ENCODE data around the gene PSKH1.

DNA sequence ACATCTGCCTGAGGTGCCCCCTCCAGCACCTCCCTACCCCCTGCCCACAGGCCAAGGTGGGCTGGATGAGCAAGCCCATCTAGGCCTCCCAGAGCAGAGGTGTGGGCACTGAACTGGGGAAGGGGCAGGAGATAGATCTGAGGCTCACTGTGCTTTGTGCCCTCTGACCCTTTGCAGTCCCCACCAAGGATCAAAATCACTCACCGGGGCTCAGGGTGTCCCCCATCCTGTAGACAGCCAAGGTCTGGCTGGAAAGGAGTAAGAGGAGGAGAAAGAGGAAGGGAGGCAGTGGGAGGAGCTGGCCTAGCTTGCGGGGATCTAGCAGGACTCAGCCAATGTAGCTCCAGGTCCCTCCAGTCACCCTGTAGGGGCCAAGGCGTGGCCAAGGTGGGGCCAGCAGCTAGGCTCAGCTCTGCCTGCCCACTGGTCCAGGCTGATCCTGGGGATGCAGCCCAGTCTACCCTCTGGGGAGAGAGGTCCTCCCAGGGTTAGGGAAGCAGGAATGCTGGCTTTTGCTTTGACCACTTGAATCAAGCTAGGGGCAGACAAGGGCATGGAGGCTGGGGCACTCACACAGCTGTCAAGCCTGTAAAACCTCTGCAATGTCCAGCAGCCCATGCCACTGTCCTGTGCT lies 73.6 kb downstream of the PSKH1 start:
- TF ChIP-seq, protein P1, sequence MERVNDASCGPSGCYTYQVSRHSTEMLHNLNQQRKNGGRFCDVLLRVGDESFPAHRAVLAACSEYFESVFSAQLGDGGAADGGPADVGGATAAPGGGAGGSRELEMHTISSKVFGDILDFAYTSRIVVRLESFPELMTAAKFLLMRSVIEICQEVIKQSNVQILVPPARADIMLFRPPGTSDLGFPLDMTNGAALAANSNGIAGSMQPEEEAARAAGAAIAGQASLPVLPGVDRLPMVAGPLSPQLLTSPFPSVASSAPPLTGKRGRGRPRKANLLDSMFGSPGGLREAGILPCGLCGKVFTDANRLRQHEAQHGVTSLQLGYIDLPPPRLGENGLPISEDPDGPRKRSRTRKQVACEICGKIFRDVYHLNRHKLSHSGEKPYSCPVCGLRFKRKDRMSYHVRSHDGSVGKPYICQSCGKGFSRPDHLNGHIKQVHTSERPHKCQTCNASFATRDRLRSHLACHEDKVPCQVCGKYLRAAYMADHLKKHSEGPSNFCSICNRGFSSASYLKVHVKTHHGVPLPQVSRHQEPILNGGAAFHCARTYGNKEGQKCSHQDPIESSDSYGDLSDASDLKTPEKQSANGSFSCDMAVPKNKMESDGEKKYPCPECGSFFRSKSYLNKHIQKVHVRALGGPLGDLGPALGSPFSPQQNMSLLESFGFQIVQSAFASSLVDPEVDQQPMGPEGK (CRISPR knock-in tag; IDR thresholded peaks at IDR 0.05; ENCODE audit: borderline replicate concordance), result no peak
- TF ChIP-seq, protein P2, sequence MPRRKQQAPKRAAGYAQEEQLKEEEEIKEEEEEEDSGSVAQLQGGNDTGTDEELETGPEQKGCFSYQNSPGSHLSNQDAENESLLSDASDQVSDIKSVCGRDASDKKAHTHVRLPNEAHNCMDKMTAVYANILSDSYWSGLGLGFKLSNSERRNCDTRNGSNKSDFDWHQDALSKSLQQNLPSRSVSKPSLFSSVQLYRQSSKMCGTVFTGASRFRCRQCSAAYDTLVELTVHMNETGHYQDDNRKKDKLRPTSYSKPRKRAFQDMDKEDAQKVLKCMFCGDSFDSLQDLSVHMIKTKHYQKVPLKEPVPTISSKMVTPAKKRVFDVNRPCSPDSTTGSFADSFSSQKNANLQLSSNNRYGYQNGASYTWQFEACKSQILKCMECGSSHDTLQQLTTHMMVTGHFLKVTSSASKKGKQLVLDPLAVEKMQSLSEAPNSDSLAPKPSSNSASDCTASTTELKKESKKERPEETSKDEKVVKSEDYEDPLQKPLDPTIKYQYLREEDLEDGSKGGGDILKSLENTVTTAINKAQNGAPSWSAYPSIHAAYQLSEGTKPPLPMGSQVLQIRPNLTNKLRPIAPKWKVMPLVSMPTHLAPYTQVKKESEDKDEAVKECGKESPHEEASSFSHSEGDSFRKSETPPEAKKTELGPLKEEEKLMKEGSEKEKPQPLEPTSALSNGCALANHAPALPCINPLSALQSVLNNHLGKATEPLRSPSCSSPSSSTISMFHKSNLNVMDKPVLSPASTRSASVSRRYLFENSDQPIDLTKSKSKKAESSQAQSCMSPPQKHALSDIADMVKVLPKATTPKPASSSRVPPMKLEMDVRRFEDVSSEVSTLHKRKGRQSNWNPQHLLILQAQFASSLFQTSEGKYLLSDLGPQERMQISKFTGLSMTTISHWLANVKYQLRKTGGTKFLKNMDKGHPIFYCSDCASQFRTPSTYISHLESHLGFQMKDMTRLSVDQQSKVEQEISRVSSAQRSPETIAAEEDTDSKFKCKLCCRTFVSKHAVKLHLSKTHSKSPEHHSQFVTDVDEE (CRISPR knock-in tag; IDR thresholded peaks at IDR 0.05), result no peak
- TF ChIP-seq, protein P3, sequence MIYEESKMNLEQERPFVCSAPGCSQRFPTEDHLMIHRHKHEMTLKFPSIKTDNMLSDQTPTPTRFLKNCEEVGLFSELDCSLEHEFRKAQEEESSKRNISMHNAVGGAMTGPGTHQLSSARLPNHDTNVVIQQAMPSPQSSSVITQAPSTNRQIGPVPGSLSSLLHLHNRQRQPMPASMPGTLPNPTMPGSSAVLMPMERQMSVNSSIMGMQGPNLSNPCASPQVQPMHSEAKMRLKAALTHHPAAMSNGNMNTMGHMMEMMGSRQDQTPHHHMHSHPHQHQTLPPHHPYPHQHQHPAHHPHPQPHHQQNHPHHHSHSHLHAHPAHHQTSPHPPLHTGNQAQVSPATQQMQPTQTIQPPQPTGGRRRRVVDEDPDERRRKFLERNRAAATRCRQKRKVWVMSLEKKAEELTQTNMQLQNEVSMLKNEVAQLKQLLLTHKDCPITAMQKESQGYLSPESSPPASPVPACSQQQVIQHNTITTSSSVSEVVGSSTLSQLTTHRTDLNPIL (CRISPR knock-in tag; IDR thresholded peaks at IDR 0.05; ENCODE audit: low read depth), result no peak
- TF ChIP-seq ZNF8 (CRISPR knock-in tag; IDR thresholded peaks at IDR 0.05) (no peak), ARNTL (CRISPR knock-in tag; IDR thresholded peaks at IDR 0.05; ENCODE audit: borderline replicate concordance, low read depth) (no peak), ISL1 (CRISPR knock-in tag; IDR thresholded peaks at IDR 0.05) (no peak), TCF4 (CRISPR knock-in tag; IDR thresholded peaks at IDR 0.05; ENCODE audit: borderline replicate concordance) (no peak), ESRRG (CRISPR knock-in tag; IDR thresholded peaks at IDR 0.05) (no peak), ZFP3 (CRISPR knock-in tag; IDR thresholded peaks at IDR 0.05) (no peak), CSRNP3 (CRISPR knock-in tag; IDR thresholded peaks at IDR 0.05) (no peak), OSR1 (CRISPR knock-in tag; IDR thresholded peaks at IDR 0.05) (no peak), PPARA (CRISPR knock-in tag; IDR thresholded peaks at IDR 0.05; ENCODE audit: borderline replicate concordance) (no peak), GLIS3 (CRISPR knock-in tag; IDR thresholded peaks at IDR 0.05) (no peak)
- TF ChIP-seq, protein P4, sequence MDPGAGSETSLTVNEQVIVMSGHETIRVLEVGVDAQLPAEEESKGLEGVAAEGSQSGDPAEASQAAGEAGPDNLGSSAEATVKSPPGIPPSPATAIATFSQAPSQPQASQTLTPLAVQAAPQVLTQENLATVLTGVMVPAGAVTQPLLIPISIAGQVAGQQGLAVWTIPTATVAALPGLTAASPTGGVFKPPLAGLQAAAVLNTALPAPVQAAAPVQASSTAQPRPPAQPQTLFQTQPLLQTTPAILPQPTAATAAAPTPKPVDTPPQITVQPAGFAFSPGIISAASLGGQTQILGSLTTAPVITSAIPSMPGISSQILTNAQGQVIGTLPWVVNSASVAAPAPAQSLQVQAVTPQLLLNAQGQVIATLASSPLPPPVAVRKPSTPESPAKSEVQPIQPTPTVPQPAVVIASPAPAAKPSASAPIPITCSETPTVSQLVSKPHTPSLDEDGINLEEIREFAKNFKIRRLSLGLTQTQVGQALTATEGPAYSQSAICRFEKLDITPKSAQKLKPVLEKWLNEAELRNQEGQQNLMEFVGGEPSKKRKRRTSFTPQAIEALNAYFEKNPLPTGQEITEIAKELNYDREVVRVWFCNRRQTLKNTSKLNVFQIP (CRISPR knock-in tag; IDR thresholded peaks at IDR 0.05; ENCODE audit: borderline replicate concordance, low read depth), result no peak
